Measurements from ENCODE around the gene TNFRSF19.

Gene TNFRSF19

DNA sequence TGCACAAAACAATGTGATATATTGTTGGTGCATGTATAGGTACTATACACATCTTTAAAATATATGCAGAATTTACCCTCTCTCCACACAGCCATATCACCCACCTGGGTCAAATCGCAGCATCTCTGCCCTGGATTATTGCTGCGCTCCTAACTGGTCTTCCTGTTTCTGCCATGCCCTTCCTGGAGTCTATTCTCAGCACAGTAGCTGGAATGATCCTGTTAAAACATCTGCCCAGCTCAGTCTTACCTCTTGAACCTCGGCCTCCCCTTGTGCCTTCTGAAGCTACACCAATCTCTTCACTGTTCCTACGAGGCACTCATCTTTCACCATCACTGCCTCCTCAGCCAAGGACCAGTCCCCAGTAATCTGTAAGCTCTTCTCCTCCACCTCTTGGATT, 25.5 kb upstream of the TNFRSF19 start:
- no peak for DNase-seq
- Histone ChIP-seq H3K23ac (ENCODE audit: low read length) (no peak overlapping the region), H2AK5ac (ENCODE audit: low read length) (no peak overlapping the region), H3K18ac (ENCODE audit: low read length) (no peak overlapping the region), H3K79me1 (ENCODE audit: low read length) (no peaks in the 10 kb centered on the region), H3K4ac (ENCODE audit: low read depth, low read length) (no peak overlapping the region), H3K27ac (ENCODE audit: low read depth, low read length) (no peak overlapping the region), H2BK5ac (ENCODE audit: low read length) (no peak overlapping the region), H3K27me3 (ENCODE audit: insufficient read depth, low read length, poor library complexity) (no peaks in the 10 kb centered on the region), H2BK120ac (ENCODE audit: low read depth, low read length) (no peak overlapping the region), H2BK15ac (replicated peaks; ENCODE audit: low read depth) (no peak overlapping the region), H3K56ac (ENCODE audit: low read length) (no peak overlapping the region), H3K79me2 (ENCODE audit: control insufficient read depth, insufficient read depth, low read length) (no peaks in the 10 kb centered on the region), H3K9ac (ENCODE audit: low read length) (no peak overlapping the region), H3K4me1 (ENCODE audit: control insufficient read depth, low read depth, low read length) (no peaks in the 10 kb centered on the region), H4K8ac (ENCODE audit: low read depth, low read length) (no peak overlapping the region), H3K4me3 (ENCODE audit: low read length) (no peak overlapping the region), H3K4me2 (ENCODE audit: low read length) (no peak overlapping the region), H3K36me3 (ENCODE audit: control insufficient read depth, insufficient read depth, low read length) (no peaks in the 10 kb centered on the region), H4K5ac (ENCODE audit: low read length) (no peak overlapping the region)
- no CpG with 5 or more reads among the region's 4 CpGs for WGBS (ENCODE audit: extremely low coverage, insufficient coverage, low lambda C conversion rate)

- H4K8ac ChIP-seq (ENCODE audit: low read depth, low read length) = no peak overlapping the region
- H4K5ac ChIP-seq (ENCODE audit: low read length) = no peak overlapping the region
- no CpG with 5 or more reads among the region's 31 CpGs for WGBS (ENCODE audit: extremely low coverage, insufficient coverage, low lambda C conversion rate)
- H3K79me1 ChIP-seq (ENCODE audit: low read length) = no peaks in the 10 kb centered on the region
- H3K4me2 ChIP-seq (ENCODE audit: low read length) = peak overlapping the region; percentile 52
- H2BK15ac ChIP-seq (replicated peaks; ENCODE audit: low read depth) = no peak overlapping the region
- H2AK5ac ChIP-seq (ENCODE audit: low read length) = no peak overlapping the region
- DNase-seq = peak; percentile 31
- H3K27ac ChIP-seq (ENCODE audit: low read depth, low read length) = no peak overlapping the region
- no peak overlapping the region for H2BK5ac ChIP-seq (ENCODE audit: low read length)
- no peaks in the 10 kb centered on the region for H3K4me1 ChIP-seq (ENCODE audit: control insufficient read depth, low read depth, low read length)
- peak overlapping the region; percentile 84 for H3K56ac ChIP-seq (ENCODE audit: low read length)
- H2BK120ac ChIP-seq (ENCODE audit: low read depth, low read length) = no peak overlapping the region
- peak overlapping the region; percentile 17 for H3K4me3 ChIP-seq (ENCODE audit: low read length)
- no peaks in the 10 kb centered on the region for H3K79me2 ChIP-seq (ENCODE audit: control insufficient read depth, insufficient read depth, low read length)
- no peaks in the 10 kb centered on the region for H3K27me3 ChIP-seq (ENCODE audit: insufficient read depth, low read length, poor library complexity)
- H3K9ac ChIP-seq (ENCODE audit: low read length) = peak overlapping the region; percentile 63
- no peak overlapping the region for H3K23ac ChIP-seq (ENCODE audit: low read length)
- peak overlapping the region; percentile 17 for H3K4ac ChIP-seq (ENCODE audit: low read depth, low read length)
- H3K36me3 ChIP-seq (ENCODE audit: control insufficient read depth, insufficient read depth, low read length) = no peaks in the 10 kb centered on the region
- no peak overlapping the region for H3K18ac ChIP-seq (ENCODE audit: low read length)
Observed at GRCh38 chr13:23547000-23547590, 23.1 kb upstream of the TNFRSF19 start.

DNA sequence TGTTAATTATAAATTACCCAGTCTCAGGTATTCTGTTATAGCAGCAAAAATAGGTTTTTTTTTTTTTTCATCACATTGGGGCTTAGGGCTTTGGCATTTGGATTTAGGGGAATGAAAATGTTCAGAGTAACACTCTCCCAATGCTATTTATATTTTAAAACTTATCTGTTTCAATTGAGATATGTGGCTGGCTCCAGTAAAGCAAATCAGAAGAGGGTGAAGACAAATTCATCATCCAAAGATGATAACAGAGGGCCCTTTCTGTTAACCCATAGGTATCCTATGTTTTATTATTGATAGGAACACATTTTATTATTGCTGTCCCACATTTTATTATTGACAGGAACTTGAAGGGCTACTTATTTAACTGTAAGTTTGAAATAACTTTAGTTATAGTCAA, 20.5 kb upstream of the TNFRSF19 start:
- H3K56ac ChIP-seq (ENCODE audit: low read length) = no peak overlapping the region
- H2BK120ac ChIP-seq (ENCODE audit: low read depth, low read length) = no peak overlapping the region
- H3K18ac ChIP-seq (ENCODE audit: low read length) = no peak overlapping the region
- no peak overlapping the region for H2BK15ac ChIP-seq (replicated peaks; ENCODE audit: low read depth)
- no peaks in the 10 kb centered on the region for H3K79me2 ChIP-seq (ENCODE audit: control insufficient read depth, insufficient read depth, low read length)
- peaks cover 2% of the 10 kb centered on the region for H3K4me1 ChIP-seq (ENCODE audit: control insufficient read depth, low read depth, low read length)
- no peak for DNase-seq
- H3K23ac ChIP-seq (ENCODE audit: low read length) = no peak overlapping the region
- no peak overlapping the region for H3K9ac ChIP-seq (ENCODE audit: low read length)
- no peak overlapping the region for H3K27ac ChIP-seq (ENCODE audit: low read depth, low read length)
- no peaks in the 10 kb centered on the region for H3K27me3 ChIP-seq (ENCODE audit: insufficient read depth, low read length, poor library complexity)
- H4K5ac ChIP-seq (ENCODE audit: low read length) = no peak overlapping the region
- H2AK5ac ChIP-seq (ENCODE audit: low read length) = no peak overlapping the region
- H3K79me1 ChIP-seq (ENCODE audit: low read length) = no peaks in the 10 kb centered on the region
- no peak overlapping the region for H3K4me2 ChIP-seq (ENCODE audit: low read length)
- no peak overlapping the region for H3K4ac ChIP-seq (ENCODE audit: low read depth, low read length)
- H2BK5ac ChIP-seq (ENCODE audit: low read length) = no peak overlapping the region
- no peak overlapping the region for H3K4me3 ChIP-seq (ENCODE audit: low read length)
- H3K36me3 ChIP-seq (ENCODE audit: control insufficient read depth, insufficient read depth, low read length) = no peaks in the 10 kb centered on the region
- H4K8ac ChIP-seq (ENCODE audit: low read depth, low read length) = no peak overlapping the region

DNA sequence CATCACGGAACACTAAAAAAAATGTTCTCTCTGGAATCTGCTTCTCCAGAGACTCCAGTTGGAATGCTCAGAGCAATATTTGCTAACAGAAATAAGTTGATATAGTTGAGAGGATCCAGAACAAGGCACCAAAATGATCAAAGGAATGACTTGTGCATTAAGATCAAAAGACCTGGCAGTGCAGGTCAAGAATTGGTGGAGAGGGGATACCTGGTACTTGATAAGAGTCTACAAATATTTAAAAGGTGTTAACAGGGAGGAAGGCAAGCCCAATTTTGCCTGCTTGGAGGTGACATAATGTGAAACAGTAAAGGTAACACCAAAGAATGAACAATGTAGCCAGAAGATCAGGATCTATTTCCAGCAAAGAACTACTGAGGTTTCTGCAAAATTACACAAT, 20.0 kb upstream of the TNFRSF19 start:
- no peak overlapping the region for H3K4me2 ChIP-seq (ENCODE audit: low read length)
- H3K79me2 ChIP-seq (ENCODE audit: control insufficient read depth, insufficient read depth, low read length) = no peaks in the 10 kb centered on the region
- H3K27me3 ChIP-seq (ENCODE audit: insufficient read depth, low read length, poor library complexity) = no peaks in the 10 kb centered on the region
- DNase-seq = no peak
- H3K9ac ChIP-seq (ENCODE audit: low read length) = no peak overlapping the region
- H3K36me3 ChIP-seq (ENCODE audit: control insufficient read depth, insufficient read depth, low read length) = no peaks in the 10 kb centered on the region
- H3K79me1 ChIP-seq (ENCODE audit: low read length) = no peaks in the 10 kb centered on the region
- no CpG with 5 or more reads among the region's 1 CpG for WGBS (ENCODE audit: extremely low coverage, insufficient coverage, low lambda C conversion rate)
- no peak overlapping the region for H2BK5ac ChIP-seq (ENCODE audit: low read length)
- no peak overlapping the region for H3K27ac ChIP-seq (ENCODE audit: low read depth, low read length)
- no peak overlapping the region for H2AK5ac ChIP-seq (ENCODE audit: low read length)
- no peak overlapping the region for H3K4ac ChIP-seq (ENCODE audit: low read depth, low read length)
- H3K56ac ChIP-seq (ENCODE audit: low read length) = no peak overlapping the region
- H4K8ac ChIP-seq (ENCODE audit: low read depth, low read length) = no peak overlapping the region
- peaks cover 2% of the 10 kb centered on the region for H3K4me1 ChIP-seq (ENCODE audit: control insufficient read depth, low read depth, low read length)
- H2BK15ac ChIP-seq (replicated peaks; ENCODE audit: low read depth) = no peak overlapping the region
- H4K5ac ChIP-seq (ENCODE audit: low read length) = no peak overlapping the region
- no peak overlapping the region for H3K4me3 ChIP-seq (ENCODE audit: low read length)
- no peak overlapping the region for H3K18ac ChIP-seq (ENCODE audit: low read length)
- H3K23ac ChIP-seq (ENCODE audit: low read length) = no peak overlapping the region
- H2BK120ac ChIP-seq (ENCODE audit: low read depth, low read length) = no peak overlapping the region

- WGBS (ENCODE audit: extremely low coverage, insufficient coverage, low lambda C conversion rate) = no CpG with 5 or more reads among the region's 4 CpGs
- no peak overlapping the region for H2AK5ac ChIP-seq (ENCODE audit: low read length)
- H3K56ac ChIP-seq (ENCODE audit: low read length) = no peak overlapping the region
- no peak overlapping the region for H3K27ac ChIP-seq (ENCODE audit: low read depth, low read length)
- no peak overlapping the region for H2BK120ac ChIP-seq (ENCODE audit: low read depth, low read length)
- no peak overlapping the region for H3K4me3 ChIP-seq (ENCODE audit: low read length)
- H3K27me3 ChIP-seq (ENCODE audit: insufficient read depth, low read length, poor library complexity) = no peaks in the 10 kb centered on the region
- no peak overlapping the region for H3K23ac ChIP-seq (ENCODE audit: low read length)
- no peak overlapping the region for H3K4me2 ChIP-seq (ENCODE audit: low read length)
- H2BK5ac ChIP-seq (ENCODE audit: low read length) = no peak overlapping the region
- H4K8ac ChIP-seq (ENCODE audit: low read depth, low read length) = no peak overlapping the region
- DNase-seq = no peak
- H4K5ac ChIP-seq (ENCODE audit: low read length) = no peak overlapping the region
- no peak overlapping the region for H3K9ac ChIP-seq (ENCODE audit: low read length)
- H3K79me2 ChIP-seq (ENCODE audit: control insufficient read depth, insufficient read depth, low read length) = no peaks in the 10 kb centered on the region
- H3K4ac ChIP-seq (ENCODE audit: low read depth, low read length) = no peak overlapping the region
- H3K79me1 ChIP-seq (ENCODE audit: low read length) = no peaks in the 10 kb centered on the region
- H3K4me1 ChIP-seq (ENCODE audit: control insufficient read depth, low read depth, low read length) = peaks cover 2% of the 10 kb centered on the region
- no peak overlapping the region for H2BK15ac ChIP-seq (replicated peaks; ENCODE audit: low read depth)
- H3K36me3 ChIP-seq (ENCODE audit: control insufficient read depth, insufficient read depth, low read length) = no peaks in the 10 kb centered on the region
- H3K18ac ChIP-seq (ENCODE audit: low read length) = no peak overlapping the region
Observed at GRCh38 chr13:23551213-23552008, 18.8 kb upstream of the TNFRSF19 start.

GRCh38 chr13:23552171-23552570, 18.0 kb upstream of the TNFRSF19 start:
- Histone ChIP-seq H2BK120ac (ENCODE audit: low read depth, low read length) (no peak overlapping the region), H3K56ac (ENCODE audit: low read length) (no peak overlapping the region), H3K36me3 (ENCODE audit: control insufficient read depth, insufficient read depth, low read length) (no peaks in the 10 kb centered on the region), H3K23ac (ENCODE audit: low read length) (no peak overlapping the region), H4K5ac (ENCODE audit: low read length) (no peak overlapping the region), H3K9ac (ENCODE audit: low read length) (no peak overlapping the region), H3K4me1 (ENCODE audit: control insufficient read depth, low read depth, low read length) (peaks cover 2% of the 10 kb centered on the region), H2BK5ac (ENCODE audit: low read length) (no peak overlapping the region), H2AK5ac (ENCODE audit: low read length) (no peak overlapping the region), H3K79me2 (ENCODE audit: control insufficient read depth, insufficient read depth, low read length) (no peaks in the 10 kb centered on the region), H4K8ac (ENCODE audit: low read depth, low read length) (no peak overlapping the region), H3K4me3 (ENCODE audit: low read length) (no peak overlapping the region), H2BK15ac (replicated peaks; ENCODE audit: low read depth) (no peak overlapping the region), H3K79me1 (ENCODE audit: low read length) (no peaks in the 10 kb centered on the region), H3K27ac (ENCODE audit: low read depth, low read length) (no peak overlapping the region), H3K27me3 (ENCODE audit: insufficient read depth, low read length, poor library complexity) (no peaks in the 10 kb centered on the region), H3K18ac (ENCODE audit: low read length) (no peak overlapping the region), H3K4ac (ENCODE audit: low read depth, low read length) (no peak overlapping the region), H3K4me2 (ENCODE audit: low read length) (no peak overlapping the region)
- WGBS (ENCODE audit: extremely low coverage, insufficient coverage, low lambda C conversion rate) = no CpG with 5 or more reads among the region's 1 CpG
- no peak for DNase-seq
